Measurements from ENCODE around the gene CH25H. TPM values are rescaled to one million over a fixed set of nuclear protein-coding genes. Genes with fewer than 3 reads are reported as not detected.

The CH25H gene
- polyA plus RNA-seq, 1 of the 3 experiments (the other 2 are of a cell fraction) = not detected

DNA sequence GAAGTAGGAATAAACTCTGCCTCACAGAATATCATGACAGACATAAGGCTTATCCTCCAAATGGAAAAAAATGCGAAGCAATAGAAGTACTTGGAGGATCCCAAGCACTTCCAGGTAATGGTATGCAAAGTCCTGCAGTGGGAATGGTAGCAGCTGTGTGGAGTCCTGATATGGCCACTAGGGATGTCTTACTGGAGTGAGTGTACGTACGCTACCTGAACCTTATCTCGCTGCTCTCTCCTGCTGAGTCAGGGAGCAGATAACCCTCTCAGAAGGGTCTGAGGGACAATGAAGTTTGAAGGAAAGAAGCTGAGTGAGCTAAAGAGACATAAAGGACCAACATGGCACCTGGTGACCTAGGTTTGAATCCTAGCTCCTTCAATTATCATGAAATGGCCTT is 42.2 kb downstream of the CH25H start (continued):
- TF ChIP-seq REST (IDR thresholded peaks at IDR 0.05; ENCODE audit: low read depth, low read length) (no peak), RAD21 (IDR thresholded peaks at IDR 0.05; ENCODE audit: low read length) (no peak), RXRA (IDR thresholded peaks at IDR 0.05; ENCODE audit: borderline replicate concordance, low read depth) (no peak), FOXJ3 (CRISPR knock-in tag; IDR thresholded peaks at IDR 0.05) (no peak), JUND (IDR thresholded peaks at IDR 0.05) (no peak)

GRCh38 chr10:89164080-89164479 is 43.0 kb downstream of the CH25H start:
- CTCF ChIA-PET = interaction anchor here (2.6 kb wide), 1 partner anchor 134 kb away, joined by 11 read pairs; no protein-coding TSS in a partner anchor
- no peaks in the 10 kb centered on the region; the same call in none of the 2 replicates for H3K27me3 ChIP-seq (ENCODE audit: insufficient read depth)
- H3K79me2 ChIP-seq (ENCODE audit: insufficient read depth) = no peaks in the 10 kb centered on the region

More at GRCh38 chr10:89164080-89164479, 43.0 kb downstream of the CH25H start:
- Histone ChIP-seq H3F3A (replicated peaks; ENCODE audit: insufficient read depth) (no peaks in the 10 kb centered on the region), H4K20me1 (ENCODE audit: insufficient read depth) (no peaks in the 10 kb centered on the region), H3K9me3 (no peaks in the 10 kb centered on the region), H3K9me2 (no peaks in the 10 kb centered on the region), H3K4me2 (no peak overlapping the region), H3K36me3 (replicated peaks in 1 of 2; ENCODE audit: control insufficient read depth in 1 of 2, insufficient read depth in 2 of 2, low read length in 1 of 2) (no peaks in the 10 kb centered on the region), H3K9ac (no peak overlapping the region), H3K4me1 (ENCODE audit: control insufficient read depth in 1 of 2, insufficient read depth in 2 of 2, low read depth in 1 of 2, low read length in 1 of 2) (no peaks in the 10 kb centered on the region), H2AFZ (ENCODE audit: low read depth) (no peak overlapping the region), H3K4me3 (ENCODE audit: low read depth in 2 of 2, low read length in 1 of 2) (no peak overlapping the region), H3K27ac (ENCODE audit: low read depth in 2 of 2, low read length in 1 of 2) (no peak overlapping the region)
- no peak for TF ChIP-seq MAX (IDR thresholded peaks at IDR 0.05; ENCODE audit: low read depth)
- no peak for TF ChIP-seq CHD2 (IDR thresholded peaks at IDR 0.05; ENCODE audit: low read length, partially characterized antibody)
- no peak for TF ChIP-seq FOXM1 (IDR thresholded peaks at IDR 0.05; ENCODE audit: low read depth)
- no peak for TF ChIP-seq EZH2phosphoT487 (IDR thresholded peaks at IDR 0.05; ENCODE audit: borderline replicate concordance, low read depth)
- TF ChIP-seq YY1 (IDR thresholded peaks at IDR 0.05; ENCODE audit: low read depth) = no peak
- no peak for TF ChIP-seq ELF1 (IDR thresholded peaks at IDR 0.05)
- TF ChIP-seq NRF1 (IDR thresholded peaks at IDR 0.05; ENCODE audit: low read depth, low read length) = no peak
- TF ChIP-seq ZBTB33 (IDR thresholded peaks at IDR 0.05; ENCODE audit: borderline replicate concordance, low read depth) = no peak
- TF ChIP-seq, protein P1, sequence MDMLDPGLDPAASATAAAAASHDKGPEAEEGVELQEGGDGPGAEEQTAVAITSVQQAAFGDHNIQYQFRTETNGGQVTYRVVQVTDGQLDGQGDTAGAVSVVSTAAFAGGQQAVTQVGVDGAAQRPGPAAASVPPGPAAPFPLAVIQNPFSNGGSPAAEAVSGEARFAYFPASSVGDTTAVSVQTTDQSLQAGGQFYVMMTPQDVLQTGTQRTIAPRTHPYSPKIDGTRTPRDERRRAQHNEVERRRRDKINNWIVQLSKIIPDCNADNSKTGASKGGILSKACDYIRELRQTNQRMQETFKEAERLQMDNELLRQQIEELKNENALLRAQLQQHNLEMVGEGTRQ (IDR thresholded peaks at IDR 0.05; ENCODE audit: borderline replicate concordance, low read depth, low read length) = no peak
- TF ChIP-seq JUND (IDR thresholded peaks at IDR 0.05) = no peak
- TF ChIP-seq GABPA (IDR thresholded peaks at IDR 0.05; ENCODE audit: low read depth) = no peak
- no peak for TF ChIP-seq MEF2A (IDR thresholded peaks at IDR 0.05; ENCODE audit: borderline replicate concordance, low read depth)
- TF ChIP-seq POLR2AphosphoS5 (IDR thresholded peaks at IDR 0.05; ENCODE audit: low read depth, low read length) = no peak
- TF ChIP-seq TEAD4 (IDR thresholded peaks at IDR 0.05; ENCODE audit: borderline replicate concordance, insufficient read depth) = no peak
- POLR2A ChIA-PET = no interaction called here
- WGBS (ENCODE audit: low lambda C conversion rate) = 69% methylated on average over 3 of the region's 3 CpGs
- no peak for DNase-seq
